ENCODE data around the gene CHID1. TPM values are rescaled to one million over a fixed set of nuclear protein-coding genes. Genes with fewer than 3 reads are reported as not detected.
A peak's percentile ranks its signal among the peaks of the same experiment; 100 is the strongest.

The CHID1 gene
- total RNA-seq, 4 donors from 2014 or later: 47.9 to 83.4 (median 65.8) TPM

DNA sequence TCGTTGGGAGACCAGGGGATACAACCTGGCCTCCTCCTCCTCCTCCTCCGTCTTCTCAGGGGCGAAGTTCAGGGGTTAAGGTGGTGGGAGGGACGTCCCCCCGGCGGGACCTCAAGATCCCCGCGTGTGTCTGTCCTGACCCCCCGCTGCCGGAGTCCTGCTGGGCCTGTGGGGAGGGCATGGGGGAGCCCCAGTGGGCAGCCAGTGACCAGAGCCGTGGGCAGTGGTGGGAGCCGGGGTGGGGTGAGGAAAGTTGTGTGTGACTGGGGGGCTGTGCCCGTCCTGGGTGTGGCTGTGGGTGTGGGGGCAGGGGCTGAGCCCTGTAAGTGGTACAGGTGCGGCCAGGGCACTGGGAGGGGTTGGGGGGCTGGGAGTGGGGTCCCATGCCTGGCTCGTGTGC, 57.8 kb downstream of the CHID1 start:
- no peaks in the 10 kb centered on the region for H3K9me3 ChIP-seq
- 68 to 70% methylated on average over 7 to 12 of the region's 15 CpGs for WGBS, 2 donors
- H3K27ac ChIP-seq: peak overlapping the region in 1 of 4 donors; percentile 57
- peaks cover 0 to 23% (median 0%) of the 10 kb centered on the region in 3 donors for H3K36me3 ChIP-seq
- TF ChIP-seq EP300 (IDR thresholded peaks at IDR 0.05) (no peak), POLR2A (IDR thresholded peaks at IDR 0.05) (no peak)
- TF ChIP-seq, protein P1, sequence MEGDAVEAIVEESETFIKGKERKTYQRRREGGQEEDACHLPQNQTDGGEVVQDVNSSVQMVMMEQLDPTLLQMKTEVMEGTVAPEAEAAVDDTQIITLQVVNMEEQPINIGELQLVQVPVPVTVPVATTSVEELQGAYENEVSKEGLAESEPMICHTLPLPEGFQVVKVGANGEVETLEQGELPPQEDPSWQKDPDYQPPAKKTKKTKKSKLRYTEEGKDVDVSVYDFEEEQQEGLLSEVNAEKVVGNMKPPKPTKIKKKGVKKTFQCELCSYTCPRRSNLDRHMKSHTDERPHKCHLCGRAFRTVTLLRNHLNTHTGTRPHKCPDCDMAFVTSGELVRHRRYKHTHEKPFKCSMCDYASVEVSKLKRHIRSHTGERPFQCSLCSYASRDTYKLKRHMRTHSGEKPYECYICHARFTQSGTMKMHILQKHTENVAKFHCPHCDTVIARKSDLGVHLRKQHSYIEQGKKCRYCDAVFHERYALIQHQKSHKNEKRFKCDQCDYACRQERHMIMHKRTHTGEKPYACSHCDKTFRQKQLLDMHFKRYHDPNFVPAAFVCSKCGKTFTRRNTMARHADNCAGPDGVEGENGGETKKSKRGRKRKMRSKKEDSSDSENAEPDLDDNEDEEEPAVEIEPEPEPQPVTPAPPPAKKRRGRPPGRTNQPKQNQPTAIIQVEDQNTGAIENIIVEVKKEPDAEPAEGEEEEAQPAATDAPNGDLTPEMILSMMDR (IDR thresholded peaks at IDR 0.05): no peak
- no peak overlapping the region for H3K4me3 ChIP-seq
- H3K27me3 ChIP-seq: peaks cover 0 to 15% of the 10 kb centered on the region in 2 donors
- DNase-seq (ENCODE audit: low spot score in 2 of 2): no peak
- peaks cover 0 to 94% (median 27%) of the 10 kb centered on the region in 4 donors for H3K4me1 ChIP-seq

DNA sequence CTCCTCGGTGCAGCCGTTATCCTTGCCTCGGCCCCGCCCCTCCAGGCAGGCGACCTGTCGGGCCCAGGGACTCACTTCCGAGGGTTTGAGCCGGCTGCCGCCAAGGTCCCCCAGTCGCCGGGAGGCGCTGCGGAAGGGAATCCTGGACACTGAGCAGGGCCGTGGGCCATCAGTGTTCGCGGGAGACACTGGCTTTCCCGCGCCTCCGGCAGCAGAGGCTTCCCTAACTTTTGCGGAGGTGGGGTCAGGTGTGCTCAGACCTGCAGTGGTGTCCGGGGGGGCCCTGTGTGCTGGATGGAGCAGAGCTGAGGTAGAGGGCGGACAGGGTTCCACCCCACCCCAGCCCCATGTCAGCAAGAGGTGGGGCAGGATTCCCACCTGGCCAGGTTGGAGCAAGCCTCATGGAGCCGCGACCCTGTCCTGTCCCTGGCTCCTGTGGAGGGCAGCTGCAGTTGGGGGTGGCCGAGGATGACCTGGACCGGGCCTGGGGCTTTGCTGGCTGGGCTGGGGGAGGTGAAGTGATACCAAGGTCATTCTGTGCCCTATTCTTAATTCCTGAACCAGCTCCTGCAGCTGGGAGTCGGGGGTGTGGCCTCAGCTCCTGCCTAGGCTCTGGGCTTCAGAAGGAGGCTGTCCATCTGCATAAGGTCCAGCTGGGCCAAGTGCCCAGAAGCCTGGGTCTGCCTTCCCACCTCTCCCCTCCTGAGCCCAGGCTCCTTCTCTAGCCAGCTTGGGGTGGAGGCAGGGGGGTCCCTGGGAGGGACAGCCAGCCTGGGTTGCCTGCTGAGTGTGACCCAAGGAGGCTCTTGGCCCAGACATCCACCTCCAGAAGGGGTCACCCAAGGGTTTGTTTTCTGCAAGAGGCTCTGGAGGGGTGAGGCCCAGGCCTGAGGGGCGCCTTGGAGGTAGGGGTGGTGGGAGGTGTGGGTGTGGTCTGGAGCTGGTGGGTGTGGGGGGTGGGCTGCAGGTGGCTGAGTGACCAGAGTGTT, 59.5 kb downstream of the CHID1 start:
- WGBS, 2 donors: 47 to 70% methylated on average over 13 to 21 of the region's 28 CpGs
- no peaks in the 10 kb centered on the region for H3K9me3 ChIP-seq
- TF ChIP-seq, protein P1 (IDR thresholded peaks at IDR 0.05): no peak
- TF ChIP-seq POLR2A (IDR thresholded peaks at IDR 0.05) (no peak), EP300 (IDR thresholded peaks at IDR 0.05) (no peak)
- no peak for DNase-seq (ENCODE audit: low spot score in 2 of 2)
- H3K4me1 ChIP-seq: peaks cover 0 to 97% (median 34%) of the 10 kb centered on the region in 4 donors
- peak overlapping the region in 1 of 4 donors; percentile 31 for H3K27ac ChIP-seq
- peaks cover 0 to 15% of the 10 kb centered on the region in 2 donors for H3K27me3 ChIP-seq
- peaks cover 0 to 31% (median 0%) of the 10 kb centered on the region in 3 donors for H3K36me3 ChIP-seq
- peak overlapping the region in 1 of 4 donors; percentile 54 for H3K4me3 ChIP-seq

DNA sequence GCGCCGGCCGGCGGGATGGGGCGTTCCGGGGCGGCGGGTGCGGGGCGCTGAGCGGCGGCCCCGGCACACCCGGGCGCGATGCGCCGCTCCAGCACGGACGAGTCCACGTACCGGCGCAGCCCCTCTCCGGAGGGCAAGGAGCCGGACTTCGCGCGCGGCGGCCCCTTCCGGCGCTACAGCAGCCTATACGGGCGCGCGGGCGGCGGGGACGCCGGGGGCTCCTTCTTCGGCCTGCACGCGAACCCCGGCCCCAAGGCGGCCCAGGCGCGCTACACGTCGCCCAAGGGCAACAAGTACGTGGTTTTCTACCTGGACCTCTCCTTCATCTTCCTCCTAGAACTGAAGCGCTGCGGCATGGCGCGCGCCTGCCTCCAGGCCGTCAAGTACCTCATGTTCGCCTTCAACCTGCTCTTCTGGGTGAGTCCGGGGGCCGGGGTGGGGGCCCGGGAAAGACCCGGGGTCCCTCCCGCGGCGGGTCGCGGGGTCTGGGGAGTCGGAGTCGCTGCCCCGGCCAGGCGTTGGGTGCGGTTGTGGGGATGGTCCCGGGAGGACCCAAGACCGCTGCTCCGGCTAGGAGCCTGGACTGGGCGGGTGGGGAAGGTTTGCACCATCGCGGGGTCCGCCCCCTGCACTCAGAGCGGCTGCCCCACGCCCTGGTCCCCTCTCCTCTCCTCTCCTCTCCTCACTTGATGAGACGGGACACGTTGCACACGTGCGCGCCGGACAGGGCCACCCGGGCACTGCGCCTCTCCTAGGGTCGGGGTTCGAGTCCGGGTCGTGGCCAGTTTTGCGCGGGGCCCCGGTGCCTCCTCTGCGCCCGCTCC, 60.4 kb downstream of the CHID1 start:
- H3K27ac ChIP-seq: peak overlapping the region in 1 of 4 donors; percentile 2

DNA sequence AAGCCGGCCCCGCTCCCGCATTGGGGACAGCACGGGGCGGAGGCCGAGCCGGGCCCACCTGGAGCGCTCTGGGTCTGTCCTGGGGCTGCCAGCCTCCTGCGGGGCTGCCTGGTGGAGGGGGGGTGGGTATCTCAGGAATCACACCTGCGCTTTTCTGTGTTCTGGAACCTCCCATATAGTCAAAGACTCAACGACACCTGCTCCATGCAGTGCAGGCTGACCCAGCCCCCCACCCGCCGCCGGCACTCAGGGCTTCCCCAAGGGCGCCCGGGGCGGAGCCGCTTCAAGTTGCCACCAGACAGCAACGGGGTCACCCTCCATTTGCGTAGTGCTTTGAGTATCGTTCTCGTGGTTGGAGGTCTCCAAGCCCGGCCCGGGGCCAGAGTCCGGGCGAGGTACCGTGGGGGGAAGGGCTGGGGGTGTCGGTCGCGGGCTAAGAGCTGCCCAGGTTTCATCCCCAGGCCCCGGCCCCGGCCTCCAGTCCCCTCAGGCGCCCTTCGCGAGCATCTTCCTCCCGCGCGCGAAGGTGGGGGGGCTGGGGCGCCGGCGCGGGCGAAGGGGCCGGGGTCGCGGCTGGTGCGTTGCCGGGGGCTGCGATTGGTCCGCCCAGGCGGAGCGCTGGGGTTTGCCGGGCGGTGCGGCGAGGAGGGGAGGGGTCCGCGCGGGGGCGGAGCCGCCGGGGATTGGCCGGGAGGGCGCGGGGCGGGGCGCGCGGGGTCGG, 61.3 kb downstream of the CHID1 start:
- Histone ChIP-seq H3K9me3 (no peaks in the 10 kb centered on the region), H3K36me3 (peaks cover 0 to 22% (median 0%) of the 10 kb centered on the region in 3 donors), H3K4me1 (peaks cover 0 to 97% (median 44%) of the 10 kb centered on the region in 4 donors), H3K4me3 (peak overlapping the region; percentile 13 to 54 (median 29)), H3K27me3 (peaks cover 0 to 15% of the 10 kb centered on the region in 2 donors), H3K27ac (peak overlapping the region in 1 of 4 donors; percentile 27)
- TF ChIP-seq EP300 (IDR thresholded peaks at IDR 0.05): no peak
- WGBS, 2 donors: 17 to 30% methylated on average over 8 to 26 of the region's 71 CpGs
- DNase-seq (ENCODE audit: low spot score in 2 of 2): no peak

More for the DNA sequence above, 60.4 kb downstream of the CHID1 start:
- peak overlapping the region in 3 of 4 donors; percentile 15 to 54 (median 16) for H3K4me3 ChIP-seq
- H3K9me3 ChIP-seq: no peaks in the 10 kb centered on the region
- peaks cover 0 to 15% of the 10 kb centered on the region in 2 donors for H3K27me3 ChIP-seq
- peaks cover 0 to 97% (median 42%) of the 10 kb centered on the region in 4 donors for H3K4me1 ChIP-seq
- WGBS, 2 donors: 15 to 38% methylated on average over 42 to 47 of the region's 97 CpGs
- DNase-seq (ENCODE audit: low spot score in 2 of 2): no peak
- H3K36me3 ChIP-seq: peaks cover 0 to 24% (median 0%) of the 10 kb centered on the region in 3 donors
- TF ChIP-seq, protein P1 (IDR thresholded peaks at IDR 0.05): no peak
- TF ChIP-seq POLR2A (IDR thresholded peaks at IDR 0.05): no peak
- TF ChIP-seq EP300 (IDR thresholded peaks at IDR 0.05): no peak

Data from tibial nerve (tissue), 4 donors.